Stimulated activated naive CD4-positive, alpha-beta T cell treated with Interleukin-2 at 50 U/mL for 16 hours (primary cell): ENCODE data around the gene FDX1.

ENCODE experiments used
- DNase-seq: peaks from one replicate; lab custom pipeline; 2025; lab: John Stamatoyannopoulos, UW

The FDX1 gene

GRCh38 chr11:110467556-110467955 is 37.8 kb downstream of the FDX1 start:
- no peak for DNase-seq

- DNase-seq: no peak
Measured at GRCh38 chr11:110468121-110468520, 38.4 kb downstream of the FDX1 start.

GRCh38 chr11:110469127-110469526 is 39.4 kb downstream of the FDX1 start:
- DNase-seq: no peak

GRCh38 chr11:110470716-110471115 is 41.0 kb downstream of the FDX1 start:
- DNase-seq: no peak

GRCh38 chr11:110471371-110471770 is 41.6 kb downstream of the FDX1 start:
- no peak for DNase-seq

GRCh38 chr11:110472858-110473257 is 43.1 kb downstream of the FDX1 start:
- DNase-seq: no peak

- DNase-seq: no peak
Measured at GRCh38 chr11:110473706-110474105, 44.0 kb downstream of the FDX1 start.

- no peak for DNase-seq
Measured at GRCh38 chr11:110474578-110474977, 44.8 kb downstream of the FDX1 start.

- DNase-seq: no peak
Measured at GRCh38 chr11:110475671-110476070, 45.9 kb downstream of the FDX1 start.

- no peak for DNase-seq
Measured at GRCh38 chr11:110478410-110478809, 48.7 kb downstream of the FDX1 start.

GRCh38 chr11:110479108-110480101 is 49.7 kb downstream of the FDX1 start:
- DNase-seq: no peak

GRCh38 chr11:110481523-110481922 is 51.8 kb downstream of the FDX1 start:
- no peak for DNase-seq

- no peak for DNase-seq
Measured at GRCh38 chr11:110486156-110486555, 56.4 kb downstream of the FDX1 start.

GRCh38 chr11:110488446-110488845 is 58.7 kb downstream of the FDX1 start:
- no peak for DNase-seq

- DNase-seq: no peak
Measured at GRCh38 chr11:110490886-110491285, 61.1 kb downstream of the FDX1 start.

GRCh38 chr11:110491577-110492320 is 62.0 kb downstream of the FDX1 start:
- no peak for DNase-seq

GRCh38 chr11:110492321-110492685 is 62.6 kb downstream of the FDX1 start:
- no peak for DNase-seq

- DNase-seq: no peak
Measured at GRCh38 chr11:110493346-110493745, 63.6 kb downstream of the FDX1 start.

GRCh38 chr11:110497231-110497978 is 67.7 kb downstream of the FDX1 start:
- no peak for DNase-seq

- no peak for DNase-seq
Measured at GRCh38 chr11:110501428-110501827, 71.7 kb downstream of the FDX1 start.

- no peak for DNase-seq
Measured at GRCh38 chr11:110505528-110506284, 76.0 kb downstream of the FDX1 start.

- DNase-seq: no peak
Measured at GRCh38 chr11:110507328-110507727, 77.6 kb downstream of the FDX1 start.
